PC-9 (cell line): Measurements from ENCODE around the gene ZNF888. TPM values are rescaled to one million over a fixed set of nuclear protein-coding genes. Genes with fewer than 3 reads are reported as not detected.

Experiments
- BruUV-seq: library from RNA; stranded (reverse); fragments of 400-500 nt; replicated peaks from 2 replicates; lab custom pipeline; 2021; lab: Mats Ljungman, UMichigan
- CTCF ChIA-PET: fragments of 300-600 bp; sonication (Branson Sonifier 250); formaldehyde crosslinking; loops from one replicate; lab custom pipeline; 2022; ENCODE audit warnings: antibody characterized with exemption; lab: Charles Lee
- POLR2A ChIA-PET: fragments of 300-600 bp; sonication (Branson Sonifier 250); formaldehyde crosslinking; loops from one replicate; lab custom pipeline; 2022; ENCODE audit warnings: antibody characterized with exemption; ENCODE audit not compliant: unreplicated experiment; lab: Charles Lee
- DNase-seq, 2 experiments: peaks; one replicate each; pipeline versions ENCODE4 v3.0.0 to v3.0.0-alpha.2; 2015 to 2022; ENCODE audit warnings: mixed read lengths in 1 of 2
- H2AFZ ChIP-seq: fragments of 200-600 bp; sonication (generic); 2 replicates; pipeline ENCODE4 v1.8.1; 2017; ENCODE audit warnings: antibody characterized with exemption
- H3F3A ChIP-seq: fragments of 200-600 bp; sonication (generic); 2 replicates; pipeline ENCODE4 v1.8.1; 2017; ENCODE audit warnings: antibody characterized with exemption, mild to moderate bottlenecking, low read depth; ENCODE audit not compliant: insufficient read depth
- H3K27ac ChIP-seq: fragments of 200-600 bp; sonication (generic); 2 replicates; pipeline ENCODE4 v1.6.1; 2016; ENCODE audit warnings: mixed run types
- H3K27me3 ChIP-seq: fragments of 200-600 bp; sonication (generic); 2 replicates; pipeline ENCODE4 v1.6.1; 2016; ENCODE audit warnings: low read depth, mixed run types; ENCODE audit not compliant: insufficient read depth
- H3K36me3 ChIP-seq: fragments of 200-600 bp; sonication (generic); 2 replicates; pipeline ENCODE4 v1.6.1; 2016; ENCODE audit warnings: low read depth, mixed run types
- H3K4me1 ChIP-seq: fragments of 200-600 bp; sonication (generic); replicated peaks from 2 replicates; pipeline ENCODE4 v1.6.1; 2016; ENCODE audit warnings: mixed run types; ENCODE audit not compliant: insufficient read depth
- H3K4me2 ChIP-seq: fragments of 200-600 bp; sonication (generic); 2 replicates; pipeline ENCODE4 v1.6.1; 2017; ENCODE audit warnings: mixed run types
- H3K4me3 ChIP-seq: fragments of 200-600 bp; sonication (generic); 2 replicates; pipeline ENCODE4 v1.6.1; 2016; ENCODE audit warnings: mixed run types
- H3K79me2 ChIP-seq: fragments of 200-600 bp; sonication (generic); 2 replicates; pipeline ENCODE4 v1.6.1; 2017; ENCODE audit warnings: low read depth, mixed run types
- H3K9me2 ChIP-seq: fragments of 200-600 bp; sonication (generic); 2 replicates; pipeline ENCODE4 v1.8.1; 2017; ENCODE audit warnings: mild to moderate bottlenecking; ENCODE audit not compliant: insufficient read depth
- H3K9me3 ChIP-seq: fragments of 200-600 bp; sonication (generic); 2 replicates; pipeline ENCODE4 v1.8.1; 2016; ENCODE audit warnings: low read depth; ENCODE audit not compliant: insufficient read depth
- H4K20me1 ChIP-seq: fragments of 200-600 bp; sonication (generic); 2 replicates; pipeline ENCODE4 v1.8.1; 2017; ENCODE audit not compliant: insufficient read depth
- EZH2 ChIP-seq: fragments of 200-600 bp; sonication (generic); IDR thresholded peaks from 2 replicates; pipeline ENCODE4 v1.8.0; 2017; ENCODE audit warnings: antibody characterized with exemption, low read depth
- intact Hi-C: fragments of 100-400 bp; cut with micrococcal nuclease; formaldehyde crosslinking; loops from one replicate; pipeline ENCODE4 v1.10.0; 2022; ENCODE audit not compliant: unreplicated experiment
- total RNA-seq: library from RNA; stranded (reverse); gene quantifications from 2 replicates; pipeline ENCODE4 v1.2.3, GENCODE V29; 2021
- TF ChIP-seq, protein P1 (sequence below): fragments of 200-600 bp; sonication (generic); conservative IDR thresholded peaks from 2 replicates; pipeline ENCODE4 v1.6.1; 2017; ENCODE audit warnings: mixed run types, antibody characterized with exemption, mild to moderate bottlenecking, moderate library complexity

ZNF888 gene
- total RNA-seq, 1 experiment from 2014 or later = 14.5 TPM

DNA sequence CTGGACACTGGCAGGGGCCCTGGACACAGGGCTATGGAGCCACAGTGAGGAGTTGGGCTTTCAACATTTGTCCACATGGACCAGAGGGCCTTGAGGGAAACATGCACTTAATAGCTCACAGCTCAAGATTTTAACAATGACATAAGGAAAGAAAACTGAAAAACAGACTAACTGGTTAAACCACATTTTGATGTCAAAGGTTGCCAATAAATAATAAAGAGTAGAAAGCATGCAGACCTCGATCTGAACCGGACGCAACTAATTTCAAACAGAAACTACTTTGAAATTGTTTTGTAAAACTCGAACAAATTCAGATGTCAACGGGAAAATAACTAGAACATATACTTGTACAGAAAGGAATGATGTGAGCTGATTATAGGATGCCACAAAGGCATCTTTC lies 15.5 kb upstream of the ZNF888 start:
- peaks cover 42% of the 10 kb centered on the region for H3K79me2 ChIP-seq
- H3K36me3 ChIP-seq = peaks cover 33% of the 10 kb centered on the region
- BruUV-seq = no TSS peak
- no peaks in the 10 kb centered on the region for H3K27me3 ChIP-seq
- peak overlapping the region; percentile 26 for H3K4me2 ChIP-seq
- H4K20me1 ChIP-seq = no peaks in the 10 kb centered on the region
- peaks cover 33% of the 10 kb centered on the region for H3K9me3 ChIP-seq
- H3K4me1 ChIP-seq = peaks cover 26% of the 10 kb centered on the region
- intact Hi-C loops = no loop called here
- POLR2A ChIA-PET = interaction anchor here (0.6 to 0.7 kb wide), 2 partner anchors 12 to 20 kb away, joined by 3 read pairs; no protein-coding TSS in a partner anchor
- H3K9me2 ChIP-seq = no peaks in the 10 kb centered on the region
- TF ChIP-seq EZH2 = no peak
- TF ChIP-seq, protein P1, sequence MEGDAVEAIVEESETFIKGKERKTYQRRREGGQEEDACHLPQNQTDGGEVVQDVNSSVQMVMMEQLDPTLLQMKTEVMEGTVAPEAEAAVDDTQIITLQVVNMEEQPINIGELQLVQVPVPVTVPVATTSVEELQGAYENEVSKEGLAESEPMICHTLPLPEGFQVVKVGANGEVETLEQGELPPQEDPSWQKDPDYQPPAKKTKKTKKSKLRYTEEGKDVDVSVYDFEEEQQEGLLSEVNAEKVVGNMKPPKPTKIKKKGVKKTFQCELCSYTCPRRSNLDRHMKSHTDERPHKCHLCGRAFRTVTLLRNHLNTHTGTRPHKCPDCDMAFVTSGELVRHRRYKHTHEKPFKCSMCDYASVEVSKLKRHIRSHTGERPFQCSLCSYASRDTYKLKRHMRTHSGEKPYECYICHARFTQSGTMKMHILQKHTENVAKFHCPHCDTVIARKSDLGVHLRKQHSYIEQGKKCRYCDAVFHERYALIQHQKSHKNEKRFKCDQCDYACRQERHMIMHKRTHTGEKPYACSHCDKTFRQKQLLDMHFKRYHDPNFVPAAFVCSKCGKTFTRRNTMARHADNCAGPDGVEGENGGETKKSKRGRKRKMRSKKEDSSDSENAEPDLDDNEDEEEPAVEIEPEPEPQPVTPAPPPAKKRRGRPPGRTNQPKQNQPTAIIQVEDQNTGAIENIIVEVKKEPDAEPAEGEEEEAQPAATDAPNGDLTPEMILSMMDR = no peak
- 0 out of 2 replicates have a peak overlapping the region, but pooled peaks have one; percentile 18 for H3K4me3 ChIP-seq
- CTCF ChIA-PET = no interaction called here
- peaks cover 7% of the 10 kb centered on the region for H3F3A ChIP-seq
- H2AFZ ChIP-seq = no peak overlapping the region
- H3K27ac ChIP-seq = no peak overlapping the region
- DNase-seq = peak in 1 of 2 experiments; percentile 85

DNA sequence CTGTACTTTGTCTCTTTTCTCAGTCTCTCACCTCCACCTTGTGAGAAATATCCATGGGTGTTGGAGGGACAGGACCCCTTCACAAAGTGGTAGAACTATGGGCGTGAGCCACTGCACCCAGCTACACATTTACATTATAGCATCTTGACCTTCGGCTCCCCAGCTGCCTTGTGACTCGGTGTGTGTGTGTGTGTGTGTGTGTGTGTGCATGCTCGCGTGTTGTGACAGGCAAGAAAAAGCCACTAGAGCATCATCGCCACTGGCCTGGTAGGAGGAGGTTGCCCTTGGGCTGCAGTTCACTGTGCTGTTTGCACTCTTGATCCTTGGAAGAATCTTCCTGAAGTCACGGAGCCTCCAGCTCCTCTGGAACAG lies 13.7 kb upstream of the ZNF888 start:
- Histone ChIP-seq H3K4me2 (no peak overlapping the region), H3K27me3 (no peaks in the 10 kb centered on the region), H3K4me3 (no peak overlapping the region), H3F3A (peaks cover 7% of the 10 kb centered on the region), H3K79me2 (peaks cover 39% of the 10 kb centered on the region), H3K4me1 (peaks cover 18% of the 10 kb centered on the region), H3K36me3 (peaks cover 33% of the 10 kb centered on the region), H3K9me2 (no peaks in the 10 kb centered on the region), H2AFZ (no peak overlapping the region), H3K27ac (no peak overlapping the region), H4K20me1 (no peaks in the 10 kb centered on the region), H3K9me3 (peaks cover 31% of the 10 kb centered on the region)
- CTCF ChIA-PET = no interaction called here
- BruUV-seq = no TSS peak
- TF ChIP-seq, protein P1 = no peak
- no peak for TF ChIP-seq EZH2
- intact Hi-C loops = no loop called here
- POLR2A ChIA-PET = no interaction called here
- DNase-seq = no peak

- H3K9me2 ChIP-seq = no peaks in the 10 kb centered on the region
- H3K27me3 ChIP-seq = no peaks in the 10 kb centered on the region
- H3K9me3 ChIP-seq = peaks cover 31% of the 10 kb centered on the region
- TF ChIP-seq, protein P1 = no peak
- no peak for TF ChIP-seq EZH2
- peaks cover 15% of the 10 kb centered on the region for H3K4me1 ChIP-seq
- H3K4me2 ChIP-seq = no peak overlapping the region
- no peak overlapping the region for H2AFZ ChIP-seq
- intact Hi-C loops = no loop called here
- no peaks in the 10 kb centered on the region for H4K20me1 ChIP-seq
- ChIA-PET POLR2A (no interaction called here), CTCF (no interaction called here)
- H3K27ac ChIP-seq = no peak overlapping the region
- no peak for DNase-seq
- H3K79me2 ChIP-seq = peaks cover 33% of the 10 kb centered on the region
- H3K36me3 ChIP-seq = peaks cover 33% of the 10 kb centered on the region
- peaks cover 7% of the 10 kb centered on the region for H3F3A ChIP-seq
- H3K4me3 ChIP-seq = no peak overlapping the region
- no TSS peak for BruUV-seq
These were observed 13.1 kb upstream of the ZNF888 start for GRCh38 chr19:52936151-52936953.
